GM12864 (cell line): ENCODE measurements around the gene SLC7A6OS.

ENCODE experiments used
- DNase-seq: peaks from one replicate; pipeline ENCODE4 v3.0.0-alpha.2; 2011; ENCODE audit warnings: low read depth
- H3K4me3 ChIP-seq: 2 replicates; pipeline ENCODE4 v1.5.1; 2011; ENCODE audit warnings: mild to moderate bottlenecking, low read depth, low read length, control low read depth
- CTCF ChIP-seq: IDR thresholded peaks from 2 replicates; pipeline ENCODE4 v1.5.1; 2011; ENCODE audit warnings: low read depth, mild to moderate bottlenecking, moderate library complexity, low read length, control low read depth, inconsistent platforms; ENCODE audit errors: missing control alignments

The SLC7A6OS gene

GRCh38 chr16:68356249-68356918 is 45.6 kb upstream of the SLC7A6OS start:
- TF ChIP-seq CTCF, result no peak
- no peak overlapping the region for H3K4me3 ChIP-seq
- DNase-seq, result peak; percentile 77

- TF ChIP-seq CTCF, result no peak
- H3K4me3 ChIP-seq, result no peak overlapping the region
- no peak for DNase-seq
These were observed 44.9 kb upstream of the SLC7A6OS start for GRCh38 chr16:68355447-68356248.

GRCh38 chr16:68354816-68355215 is 44.1 kb upstream of the SLC7A6OS start:
- no peak for DNase-seq
- no peak overlapping the region for H3K4me3 ChIP-seq
- TF ChIP-seq CTCF, result no peak

- no peak overlapping the region for H3K4me3 ChIP-seq
- TF ChIP-seq CTCF, result no peak
- DNase-seq, result no peak
These were observed 42.6 kb upstream of the SLC7A6OS start for GRCh38 chr16:68353366-68353765.

GRCh38 chr16:68351991-68352431 is 41.3 kb upstream of the SLC7A6OS start:
- no peak overlapping the region for H3K4me3 ChIP-seq
- TF ChIP-seq CTCF, result no peak
- DNase-seq, result no peak

GRCh38 chr16:68351463-68351862 is 40.7 kb upstream of the SLC7A6OS start:
- no peak for DNase-seq
- no peak overlapping the region for H3K4me3 ChIP-seq
- TF ChIP-seq CTCF, result no peak
